CD4-positive, alpha-beta T cell treated with Interleukin-4 for 1 hour (primary cell): ENCODE results near the gene CPA5.

Source experiments
- DNase-seq, 2 donors: peaks; one replicate each; pipeline ENCODE4 v3.0.0-alpha.2; 2020 to 2022

Gene CPA5

DNA sequence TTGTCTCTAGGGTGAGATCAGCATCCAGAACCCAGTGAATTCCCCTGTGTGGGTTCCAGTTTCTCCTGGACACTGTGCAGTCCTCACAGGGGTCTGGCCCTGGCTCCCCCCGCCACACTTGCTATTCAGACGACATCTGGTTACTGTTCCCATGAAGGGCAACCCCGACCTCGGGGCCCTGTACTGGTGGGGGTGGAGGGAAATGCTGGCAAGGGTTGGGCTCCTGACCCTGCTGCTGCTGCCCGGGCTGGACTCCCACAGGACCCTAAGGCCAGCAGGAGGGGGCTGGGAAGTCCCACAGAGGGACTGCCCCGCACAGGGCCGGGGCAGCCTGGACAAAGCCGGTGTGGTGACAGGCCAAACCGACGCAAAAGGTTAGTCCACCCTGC lies 34.9 kb downstream of the CPA5 start:
- no peak for DNase-seq

GRCh38 chr7:130379921-130380860 lies 35.6 kb downstream of the CPA5 start, which contains the start of gene CPA1:
Gene CPA1, plus strand, starts transcription at chr7:130380494. Its CDS starts 27 bp downstream, at chr7:130380521.
- no peak for DNase-seq

DNA sequence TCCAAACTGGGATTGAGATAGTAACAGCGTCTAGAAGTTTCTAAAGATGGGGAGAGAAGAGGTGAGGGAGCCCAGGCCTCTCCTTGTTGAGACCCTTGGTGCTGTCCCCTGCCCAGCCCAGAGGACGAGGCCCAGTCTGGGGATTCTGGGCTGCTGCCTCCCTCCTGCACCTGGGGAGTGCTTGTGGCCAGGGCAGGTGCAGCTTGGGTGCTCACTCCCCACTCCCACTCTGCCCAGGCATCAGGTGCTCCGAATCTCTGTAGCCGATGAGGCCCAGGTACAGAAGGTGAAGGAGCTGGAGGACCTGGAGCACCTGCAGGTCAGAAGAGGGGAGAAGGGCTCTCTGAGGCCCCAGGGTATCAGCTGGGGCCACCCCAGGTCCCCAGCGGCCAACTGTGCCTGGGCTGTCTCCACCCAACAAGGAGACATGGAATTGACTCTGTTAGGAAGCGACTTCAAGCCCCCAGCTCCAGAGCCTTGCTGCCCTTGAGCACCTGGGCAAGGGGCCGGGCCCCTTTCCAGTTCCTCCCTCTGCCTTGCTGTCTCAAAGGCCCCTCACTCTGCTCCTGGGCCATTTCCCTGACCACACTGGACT lies 36.3 kb downstream of the CPA5 start:
- no peak for DNase-seq

- no peak for DNase-seq
Observed at GRCh38 chr7:130381468-130382312, 37.1 kb downstream of the CPA5 start.

GRCh38 chr7:130383187-130383980 lies 38.8 kb downstream of the CPA5 start:
- DNase-seq: no peak

GRCh38 chr7:130384371-130384801 lies 39.8 kb downstream of the CPA5 start:
- DNase-seq: peak in 1 of 2 donors; percentile 18

DNA sequence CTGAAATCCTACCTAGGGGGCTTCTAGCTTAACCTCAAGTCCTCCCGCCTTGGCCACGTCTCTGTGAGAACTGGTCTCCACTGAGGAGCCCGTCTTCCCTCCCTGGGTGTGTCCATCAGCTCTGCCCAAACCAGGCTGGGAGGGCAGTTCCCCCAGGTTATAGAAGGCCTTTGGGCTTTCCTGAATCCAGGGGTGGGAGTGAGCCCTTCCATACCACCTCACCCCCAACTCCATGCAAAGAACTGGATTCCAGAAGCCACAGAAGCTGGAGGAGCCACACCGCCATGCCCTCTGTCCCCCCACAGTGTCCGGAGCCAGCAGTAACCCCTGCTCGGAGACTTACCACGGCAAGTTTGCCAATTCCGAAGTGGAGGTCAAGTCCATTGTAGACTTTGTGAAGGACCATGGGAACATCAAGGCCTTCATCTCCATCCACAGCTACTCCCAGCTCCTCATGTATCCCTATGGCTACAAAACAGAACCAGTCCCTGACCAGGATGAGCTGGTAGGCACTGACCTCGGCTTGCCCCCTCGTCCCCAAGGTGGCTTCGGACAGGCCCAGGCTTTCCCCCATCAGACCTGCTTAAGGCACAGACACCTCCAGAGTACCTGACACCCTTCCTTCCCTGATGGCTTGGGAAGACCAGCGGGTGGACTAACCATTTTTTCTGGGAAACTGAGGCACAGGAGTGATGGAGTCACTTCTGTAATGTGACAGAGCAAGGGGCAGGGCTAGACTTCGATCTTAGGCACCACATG lies 40.4 kb downstream of the CPA5 start:
- DNase-seq: no peak

- DNase-seq: no peak
Observed at GRCh38 chr7:130385600-130386066, 41.0 kb downstream of the CPA5 start.

DNA sequence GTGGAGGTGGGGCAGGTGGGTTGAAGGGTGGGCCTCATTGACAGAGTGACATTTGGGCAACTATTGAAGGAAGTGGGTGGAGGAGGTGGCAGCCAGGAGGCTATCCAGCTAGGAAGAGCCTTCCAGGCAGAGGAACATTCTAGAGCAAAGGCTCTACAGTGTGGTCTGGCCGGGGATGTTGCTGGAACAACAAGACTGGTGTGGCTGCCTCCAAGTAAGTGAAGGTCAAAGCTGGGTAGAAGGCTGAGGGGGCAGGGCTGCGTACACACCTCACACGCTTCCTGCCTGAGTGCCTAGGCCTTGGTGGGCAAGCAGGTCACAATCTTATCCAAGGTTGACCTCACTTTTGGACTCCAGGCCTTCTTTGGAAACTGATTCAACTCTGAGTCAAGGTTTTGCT lies 42.3 kb downstream of the CPA5 start:
- no peak for DNase-seq

DNA sequence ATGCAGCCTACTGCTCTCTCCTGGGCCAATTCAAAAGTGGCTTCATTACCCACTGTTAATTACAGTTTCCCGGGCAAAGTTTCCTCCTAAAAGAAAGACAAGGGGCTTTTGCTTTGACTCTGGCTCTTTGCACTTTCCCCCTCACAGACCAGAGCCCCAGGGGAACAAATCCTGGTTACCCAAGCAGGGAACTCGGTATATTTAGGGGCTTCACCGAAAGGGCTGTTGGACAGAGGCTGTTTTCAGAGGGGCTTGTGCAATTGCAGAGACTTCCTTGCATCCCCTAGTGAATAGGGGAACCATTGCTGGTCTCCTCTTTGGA lies 42.7 kb downstream of the CPA5 start:
- DNase-seq: no peak

GRCh38 chr7:130387628-130388403 lies 43.2 kb downstream of the CPA5 start:
- DNase-seq: no peak

DNA sequence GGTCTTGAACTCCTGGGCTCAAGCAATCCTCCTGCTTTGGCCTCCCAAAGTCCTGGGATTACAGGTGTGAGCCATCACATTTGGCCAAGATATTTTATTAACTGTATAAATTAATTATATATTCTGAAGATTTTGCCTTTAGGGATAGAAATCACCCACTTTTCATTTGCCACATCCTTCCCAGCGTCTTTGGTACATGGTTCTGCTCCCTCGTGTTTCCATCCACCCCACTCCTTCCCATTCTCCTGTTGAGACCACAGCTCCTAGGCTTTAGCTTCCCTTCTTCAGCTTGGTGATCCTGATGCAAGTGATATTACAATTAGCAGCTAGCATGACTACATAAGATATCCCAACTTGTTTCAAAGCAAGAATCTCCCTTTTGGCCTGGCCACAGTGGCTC lies 44.1 kb downstream of the CPA5 start:
- DNase-seq: no peak

DNA sequence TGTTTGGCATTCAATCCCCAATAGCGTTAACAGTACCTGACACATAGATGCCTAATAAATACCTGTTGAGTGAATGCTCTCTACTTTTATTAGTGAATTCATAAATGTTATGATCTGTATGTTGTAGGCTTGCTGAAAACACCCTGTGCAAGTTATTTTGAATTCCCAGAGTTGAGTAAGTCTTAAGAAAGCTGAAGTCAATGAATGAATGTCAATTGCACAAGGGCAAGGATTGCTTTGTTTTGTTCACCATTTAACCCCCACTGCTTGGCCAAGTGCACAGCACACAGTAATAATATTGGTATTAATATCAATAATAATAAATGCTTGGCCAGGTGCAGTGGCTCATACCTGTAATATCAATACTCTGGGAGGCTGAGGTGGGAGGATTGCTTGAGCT lies 45.9 kb downstream of the CPA5 start:
- DNase-seq: no peak

- DNase-seq: no peak
Observed at GRCh38 chr7:130393101-130393561, 48.5 kb downstream of the CPA5 start.

DNA sequence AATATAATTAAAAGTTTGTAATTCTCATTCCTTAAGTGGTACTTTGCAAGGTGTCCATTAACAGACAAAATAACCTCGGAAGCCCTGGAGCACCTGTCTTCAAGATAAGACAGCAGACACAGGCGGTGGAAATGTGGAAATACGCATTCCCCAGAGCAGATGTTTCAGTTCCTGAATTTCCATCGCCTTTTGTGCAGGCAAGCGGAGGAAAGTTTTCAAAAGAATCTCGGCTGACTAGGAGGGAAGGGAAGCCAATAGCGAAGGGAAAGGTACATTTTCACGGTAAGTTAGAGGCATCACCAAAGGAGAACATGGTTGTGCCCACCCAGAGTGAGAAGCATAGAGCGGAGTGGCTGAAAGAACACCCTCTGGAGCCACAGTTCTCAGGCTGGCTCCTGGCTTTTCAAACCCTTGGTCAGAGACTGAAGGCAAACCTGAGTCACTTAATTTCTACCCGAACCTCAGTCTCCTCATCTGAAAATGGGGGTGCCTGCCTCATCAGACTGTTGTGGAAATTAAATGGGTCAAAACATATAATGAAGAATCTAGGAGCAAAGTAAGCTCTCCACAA lies 49.3 kb downstream of the CPA5 start:
- no peak for DNase-seq

DNA sequence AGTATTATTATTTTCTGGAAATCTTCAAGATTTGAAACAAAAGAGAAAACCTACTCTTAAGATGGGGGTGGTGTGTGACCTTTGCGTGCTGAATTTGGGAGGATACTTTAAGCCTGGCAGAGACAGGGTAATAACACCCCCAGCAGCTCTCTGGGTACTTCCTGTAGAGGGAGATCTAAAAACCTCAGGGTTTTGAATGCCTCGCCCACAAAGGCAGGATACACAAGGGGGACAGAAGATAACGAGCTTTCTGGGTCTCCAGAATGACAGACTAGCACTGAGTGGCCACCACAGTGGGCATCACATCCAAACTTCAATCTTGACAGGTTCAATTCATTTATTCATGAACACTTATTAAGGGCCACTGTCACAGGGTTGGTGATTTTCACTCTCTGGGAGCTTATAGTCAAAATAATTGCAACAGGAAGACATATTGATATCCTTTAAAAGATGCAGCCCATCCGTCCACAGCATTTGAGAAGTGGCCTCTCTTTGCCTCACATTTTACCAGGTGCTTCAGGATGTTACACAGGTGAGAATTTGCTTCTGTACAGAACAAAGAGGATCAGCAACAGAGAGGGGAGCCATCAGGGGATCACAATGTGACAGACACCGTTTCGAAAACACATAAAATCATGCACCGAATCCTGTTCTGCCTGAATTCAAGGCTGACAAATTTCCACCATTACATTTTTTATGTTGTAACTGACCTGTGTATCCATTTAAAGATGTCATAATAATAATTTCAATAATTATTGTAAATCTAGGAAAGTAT lies 50.0 kb downstream of the CPA5 start:
- DNase-seq: peak; percentile 26 to 35

DNA sequence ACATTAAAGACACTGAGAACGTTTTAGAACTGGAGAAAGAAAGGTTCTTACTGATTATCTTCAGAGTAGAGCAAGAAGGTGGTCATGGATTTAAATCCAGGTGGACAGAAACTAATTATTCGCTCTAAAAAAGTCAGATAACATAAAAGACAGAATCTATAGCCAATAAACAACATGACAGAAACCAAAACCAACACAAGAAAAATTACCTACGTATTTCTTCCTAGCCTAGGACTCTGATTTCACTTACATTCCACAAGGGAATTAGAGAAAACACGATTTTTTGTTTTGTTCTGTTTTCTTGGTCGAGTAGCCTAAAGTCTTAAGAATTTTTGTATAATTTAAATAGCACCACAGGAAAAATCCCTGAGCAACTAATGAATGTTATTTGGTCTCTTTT lies 50.8 kb downstream of the CPA5 start:
- DNase-seq: no peak

DNA sequence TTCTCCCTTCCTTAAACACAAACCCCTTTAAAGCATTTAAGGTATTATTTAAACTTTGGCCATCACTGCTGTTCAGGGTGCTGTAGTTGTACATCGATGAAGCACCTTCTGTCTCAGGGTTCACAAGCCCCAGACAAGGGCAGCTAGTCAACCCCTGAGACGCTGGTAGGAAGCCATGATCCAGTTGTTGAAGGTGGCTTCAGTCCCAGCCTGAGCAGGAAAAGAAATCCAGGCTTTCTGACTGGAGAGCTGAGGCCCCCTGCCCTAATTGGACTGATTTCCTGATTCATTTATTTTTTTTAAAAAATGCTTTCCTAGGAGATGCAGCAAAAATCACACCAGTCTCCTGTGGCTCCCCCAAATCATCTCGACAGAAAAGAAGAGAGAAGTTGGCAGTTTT lies 51.5 kb downstream of the CPA5 start:
- no peak for DNase-seq

DNA sequence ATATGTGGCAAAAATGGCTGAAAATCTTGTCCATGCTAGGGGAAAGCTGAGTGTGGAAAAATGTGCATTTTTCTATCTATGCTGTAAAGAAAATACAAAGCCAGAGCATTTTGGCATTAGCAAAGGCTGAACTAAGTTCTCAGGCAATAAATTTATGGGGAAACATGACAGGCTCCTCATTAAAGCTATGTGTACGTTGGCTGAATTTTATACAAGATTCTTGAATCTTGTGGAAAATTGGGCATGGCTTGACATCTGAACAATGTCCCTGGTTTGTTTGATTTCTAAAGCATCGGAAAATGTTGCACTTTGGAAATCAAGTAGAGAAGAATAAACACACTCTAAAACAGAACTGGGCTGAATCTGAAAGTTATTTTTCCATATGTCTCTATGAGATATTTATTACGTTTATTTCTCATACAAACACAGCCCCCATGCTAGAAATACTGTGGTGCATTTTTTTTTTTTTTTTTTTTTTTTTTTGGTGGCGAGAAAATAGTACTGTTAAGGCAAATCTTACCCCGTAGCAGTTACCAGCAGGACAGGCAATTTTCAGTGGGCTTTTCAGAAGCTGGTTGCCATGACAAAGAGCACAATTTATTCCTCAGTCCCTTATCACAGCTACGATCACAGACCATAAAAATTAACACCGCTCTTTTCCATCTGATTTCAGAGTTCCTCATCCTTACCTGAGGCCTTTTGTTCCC lies 52.6 kb downstream of the CPA5 start:
- DNase-seq: no peak
